Thymus (tissue), 11 donors: ENCODE results near the gene DCDC2B. TPM values are rescaled to one million over a fixed set of nuclear protein-coding genes. Genes with fewer than 3 reads are reported as not detected.

Experiments
- DNase-seq, 9 donors: peaks; one replicate each; pipeline ENCODE4 v3.0.0-alpha.2; 2013; ENCODE audit warnings: low spot score in 9 of 9, low read depth in 6 of 9, missing footprints in 1 of 9
- H3K27ac ChIP-seq, 2 donors: one replicate each; pipeline ENCODE4 v1.5.1; 2013; ENCODE audit warnings: control low read depth in 1 of 2, low read depth in 1 of 2, low read length in 1 of 2, mild to moderate bottlenecking in 1 of 2, moderate library complexity in 1 of 2
- H3K27me3 ChIP-seq, 2 donors: one replicate each; pipeline ENCODE4 v1.5.1; 2013; ENCODE audit warnings: low read length in 1 of 2; ENCODE audit not compliant: control insufficient read depth in 2 of 2, insufficient read depth in 1 of 2
- H3K36me3 ChIP-seq, 2 donors: one replicate each; pipeline ENCODE4 v1.5.1; 2013; ENCODE audit warnings: low read length in 1 of 2, mild to moderate bottlenecking in 1 of 2, moderate library complexity in 1 of 2; ENCODE audit not compliant: control insufficient read depth in 2 of 2, insufficient read depth in 2 of 2
- H3K4me1 ChIP-seq, 2 donors: one replicate each; pipeline ENCODE4 v1.5.1; 2013; ENCODE audit warnings: low read length in 2 of 2; ENCODE audit not compliant: control insufficient read depth in 2 of 2, insufficient read depth in 2 of 2
- H3K4me3 ChIP-seq, 2 donors: one replicate each; pipeline ENCODE4 v1.5.1; 2013; ENCODE audit warnings: low read length in 2 of 2, control low read depth in 1 of 2, mild to moderate bottlenecking in 1 of 2
- H3K9me3 ChIP-seq, 2 donors: one replicate each; pipeline ENCODE4 v1.5.1; 2013; ENCODE audit warnings: low read length in 1 of 2, mild to moderate bottlenecking in 1 of 2; ENCODE audit not compliant: control insufficient read depth in 2 of 2, insufficient read depth in 1 of 2
- WGBS: extraction: QIAGEN DNeasy Blood & Tissue Kit; methylation state at CpG from one replicate; pipeline ENCODE4 v1.1.7; 2013; 5-methylcytosine and 5-hydroxymethylcytosine counted together
- polyA plus RNA-seq: library from polyadenylated mRNA; stranded (reverse); fragments of 200-250 nt; gene quantifications from one replicate; pipeline ENCODE4 v1.2.3, GENCODE V29; 2013
- total RNA-seq: library from RNA; stranded (reverse); fragments of 120-200 nt; gene quantifications from one replicate; pipeline ENCODE4 v1.2.4, GENCODE V29; 2013
- donor health status: healthy.

Gene DCDC2B
- total and polyA plus RNA-seq, 2 donors = 0.09 TPM; not detected in 1

GRCh38 chr1:32179443-32180185 lies 29.3 kb upstream of the DCDC2B start, which contains the start of gene TXLNA:
TSS of gene TXLNA (plus strand) at chr1:32179675. CDS start at chr1:32180346, 671 bp downstream.
- H3K4me1 ChIP-seq = peaks cover 10 to 27% of the 10 kb centered on the region in 2 donors

GRCh38 chr1:32180186-32181060 lies 28.5 kb upstream of the DCDC2B start:
- no peak for DNase-seq

More at GRCh38 chr1:32179443-32180185, 29.3 kb upstream of the DCDC2B start, which contains the start of gene TXLNA:
- Histone ChIP-seq H3K27me3 (no peaks in the 10 kb centered on the region), H3K36me3 (peaks cover 26 to 28% of the 10 kb centered on the region in 2 donors), H3K9me3 (no peaks in the 10 kb centered on the region), H3K27ac (peak within 1 kb of the TSS; percentile 86 to 98), H3K4me3 (peak within 1 kb of the TSS; percentile 83 to 88)
- peak; percentile 59 to 93 (median 78) for DNase-seq
- under 1% methylated on average over 79 of the region's 79 CpGs for WGBS

GRCh38 chr1:32181065-32181464 lies 27.8 kb upstream of the DCDC2B start:
- H3K36me3 ChIP-seq = peaks cover 30 to 33% of the 10 kb centered on the region in 2 donors
- no peak overlapping the region for H3K27ac ChIP-seq
- DNase-seq = no peak
- peak overlapping the region in 1 of 2 donors; percentile 88 for H3K4me3 ChIP-seq
- no peaks in the 10 kb centered on the region for H3K9me3 ChIP-seq
- H3K27me3 ChIP-seq = no peaks in the 10 kb centered on the region
- peaks cover 10 to 27% of the 10 kb centered on the region in 2 donors for H3K4me1 ChIP-seq
- 96% methylated on average over 9 of the region's 9 CpGs for WGBS

More at GRCh38 chr1:32180186-32181060, 28.5 kb upstream of the DCDC2B start:
- Histone ChIP-seq H3K4me1 (peaks cover 10 to 27% of the 10 kb centered on the region in 2 donors), H3K9me3 (no peaks in the 10 kb centered on the region), H3K27ac (peak overlapping the region; percentile 80 to 86), H3K36me3 (peaks cover 25 to 31% of the 10 kb centered on the region in 2 donors), H3K4me3 (peak overlapping the region; percentile 83 to 88), H3K27me3 (no peaks in the 10 kb centered on the region)
- WGBS = 13% methylated on average over 36 of the region's 36 CpGs

GRCh38 chr1:32181563-32181962 lies 27.3 kb upstream of the DCDC2B start:
- Histone ChIP-seq H3K4me3 (no peak overlapping the region), H3K27ac (no peak overlapping the region)

GRCh38 chr1:32182060-32182459 lies 26.8 kb upstream of the DCDC2B start:
- DNase-seq = no peak
- Histone ChIP-seq H3K27me3 (no peaks in the 10 kb centered on the region), H3K4me3 (no peak overlapping the region), H3K9me3 (no peaks in the 10 kb centered on the region), H3K4me1 (peaks cover 10 to 27% of the 10 kb centered on the region in 2 donors), H3K36me3 (peaks cover 37 to 40% of the 10 kb centered on the region in 2 donors), H3K27ac (no peak overlapping the region)
- WGBS = 98% methylated on average over 6 of the region's 6 CpGs

More at GRCh38 chr1:32181563-32181962, 27.3 kb upstream of the DCDC2B start:
- no peaks in the 10 kb centered on the region for H3K9me3 ChIP-seq
- peaks cover 35 to 37% of the 10 kb centered on the region in 2 donors for H3K36me3 ChIP-seq
- 94% methylated on average over 5 of the region's 5 CpGs for WGBS
- DNase-seq = no peak
- H3K27me3 ChIP-seq = no peaks in the 10 kb centered on the region
- peaks cover 10 to 27% of the 10 kb centered on the region in 2 donors for H3K4me1 ChIP-seq

- peaks cover 57 to 66% of the 10 kb centered on the region in 2 donors for H3K36me3 ChIP-seq
- H3K27ac ChIP-seq = no peak overlapping the region
- H3K4me1 ChIP-seq = peaks cover 8 to 18% of the 10 kb centered on the region in 2 donors
- DNase-seq = no peak
- H3K27me3 ChIP-seq = no peaks in the 10 kb centered on the region
- H3K4me3 ChIP-seq = no peak overlapping the region
- no peaks in the 10 kb centered on the region for H3K9me3 ChIP-seq
Observed at GRCh38 chr1:32184650-32185049, 24.2 kb upstream of the DCDC2B start.

- Histone ChIP-seq H3K27me3 (no peaks in the 10 kb centered on the region), H3K27ac (no peak overlapping the region), H3K4me3 (no peak overlapping the region), H3K4me1 (peaks cover 4 to 7% of the 10 kb centered on the region in 2 donors), H3K36me3 (peaks cover 70 to 80% of the 10 kb centered on the region in 2 donors), H3K9me3 (no peaks in the 10 kb centered on the region)
- no peak for DNase-seq
- 98% methylated on average over 2 of the region's 2 CpGs for WGBS
Observed at GRCh38 chr1:32186077-32186476, 22.8 kb upstream of the DCDC2B start.

- DNase-seq = no peak
- Histone ChIP-seq H3K4me1 (peaks cover 3% of the 10 kb centered on the region in 2 donors), H3K27ac (no peak overlapping the region), H3K27me3 (no peaks in the 10 kb centered on the region), H3K9me3 (no peaks in the 10 kb centered on the region), H3K36me3 (peaks cover 70 to 84% of the 10 kb centered on the region in 2 donors), H3K4me3 (no peak overlapping the region)
- WGBS = 98% methylated on average over 2 of the region's 2 CpGs
Observed at GRCh38 chr1:32186491-32186890, 22.4 kb upstream of the DCDC2B start.
